ENCODE measurements around the gene SLU7. TPM values are rescaled to one million over a fixed set of nuclear protein-coding genes. Genes with fewer than 3 reads are reported as not detected.
A peak's percentile ranks its signal among the peaks of the same experiment; 100 is the strongest.

Gene SLU7
- polyA plus RNA-seq, 1 donor from 2014 or later: 82.2 TPM

DNA sequence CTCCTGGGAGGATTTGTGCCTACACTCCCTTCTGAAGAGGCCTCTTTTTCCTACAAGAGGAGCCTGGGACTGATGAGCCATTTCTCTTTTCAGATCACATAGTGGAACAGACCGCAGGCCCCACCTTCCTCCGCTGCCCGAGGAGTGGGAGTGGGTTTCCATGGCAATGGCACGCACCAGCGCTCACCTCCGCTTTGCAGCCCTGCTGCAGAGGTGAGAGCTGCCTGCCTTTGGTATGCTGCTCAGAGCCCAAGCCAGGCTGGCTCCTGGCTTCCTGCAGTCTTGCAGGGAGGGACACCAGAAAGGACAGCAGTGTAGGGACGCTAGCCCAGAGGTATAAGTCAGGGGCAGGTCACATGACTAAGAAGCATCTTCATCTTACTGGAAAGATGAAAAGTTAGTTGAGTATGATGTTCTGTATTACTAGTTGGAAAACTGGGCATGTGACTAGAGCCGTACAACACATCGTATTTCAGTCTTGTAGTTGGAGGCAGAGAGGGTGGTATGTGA lies 15.2 kb upstream of the SLU7 start:
- Histone ChIP-seq H3K4me2 (ENCODE audit: low read length) (peak overlapping the region; percentile 28), H3K79me2 (replicated peaks; ENCODE audit: insufficient read depth, low read length) (no peaks in the 10 kb centered on the region), H3K9me2 (ENCODE audit: insufficient read depth, low read length) (no peaks in the 10 kb centered on the region), H3F3A (ENCODE audit: insufficient read depth, low read length, poor library complexity, severe bottlenecking) (no peaks in the 10 kb centered on the region), H3K36me3 (ENCODE audit: insufficient read depth, low read length) (no peaks in the 10 kb centered on the region), H3K27me3 (ENCODE audit: insufficient read depth, low read depth, low read length) (no peaks in the 10 kb centered on the region), H3K9me3 (ENCODE audit: low read length) (no peaks in the 10 kb centered on the region), H3K9ac (ENCODE audit: low read length) (peak overlapping the region; percentile 3), H3K4me3 (ENCODE audit: low read length) (peak overlapping the region; percentile 43), H2AFZ (ENCODE audit: low read depth, low read length) (peak overlapping the region; percentile 28), H3K27ac (ENCODE audit: low read length) (peak overlapping the region; percentile 53), H4K20me1 (ENCODE audit: insufficient read depth) (no peaks in the 10 kb centered on the region)
- TF ChIP-seq POLR2AphosphoS5 (IDR thresholded peaks at IDR 0.05) (peak; percentile 35), EP300 (conservative IDR thresholded peaks at IDR 0.05; ENCODE audit: poor library complexity, severe bottlenecking) (peak; percentile 46), MXI1 (conservative IDR thresholded peaks at IDR 0.05; ENCODE audit: poor library complexity, severe bottlenecking) (no peak), SMC3 (conservative IDR thresholded peaks at IDR 0.05; ENCODE audit: poor library complexity) (no peak), TAF1 (IDR thresholded peaks at IDR 0.05; ENCODE audit: low read depth) (no peak), RAD21 (conservative IDR thresholded peaks at IDR 0.05) (peak; percentile 28), EZH2 (IDR thresholded peaks at IDR 0.05; ENCODE audit: borderline replicate concordance, insufficient read depth, low read length, poor library complexity, severe bottlenecking) (no peak)
- TF ChIP-seq, protein P1, sequence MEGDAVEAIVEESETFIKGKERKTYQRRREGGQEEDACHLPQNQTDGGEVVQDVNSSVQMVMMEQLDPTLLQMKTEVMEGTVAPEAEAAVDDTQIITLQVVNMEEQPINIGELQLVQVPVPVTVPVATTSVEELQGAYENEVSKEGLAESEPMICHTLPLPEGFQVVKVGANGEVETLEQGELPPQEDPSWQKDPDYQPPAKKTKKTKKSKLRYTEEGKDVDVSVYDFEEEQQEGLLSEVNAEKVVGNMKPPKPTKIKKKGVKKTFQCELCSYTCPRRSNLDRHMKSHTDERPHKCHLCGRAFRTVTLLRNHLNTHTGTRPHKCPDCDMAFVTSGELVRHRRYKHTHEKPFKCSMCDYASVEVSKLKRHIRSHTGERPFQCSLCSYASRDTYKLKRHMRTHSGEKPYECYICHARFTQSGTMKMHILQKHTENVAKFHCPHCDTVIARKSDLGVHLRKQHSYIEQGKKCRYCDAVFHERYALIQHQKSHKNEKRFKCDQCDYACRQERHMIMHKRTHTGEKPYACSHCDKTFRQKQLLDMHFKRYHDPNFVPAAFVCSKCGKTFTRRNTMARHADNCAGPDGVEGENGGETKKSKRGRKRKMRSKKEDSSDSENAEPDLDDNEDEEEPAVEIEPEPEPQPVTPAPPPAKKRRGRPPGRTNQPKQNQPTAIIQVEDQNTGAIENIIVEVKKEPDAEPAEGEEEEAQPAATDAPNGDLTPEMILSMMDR (IDR thresholded peaks at IDR 0.05; ENCODE audit: poor library complexity, severe bottlenecking): no peak
- TF ChIP-seq, protein P2, sequence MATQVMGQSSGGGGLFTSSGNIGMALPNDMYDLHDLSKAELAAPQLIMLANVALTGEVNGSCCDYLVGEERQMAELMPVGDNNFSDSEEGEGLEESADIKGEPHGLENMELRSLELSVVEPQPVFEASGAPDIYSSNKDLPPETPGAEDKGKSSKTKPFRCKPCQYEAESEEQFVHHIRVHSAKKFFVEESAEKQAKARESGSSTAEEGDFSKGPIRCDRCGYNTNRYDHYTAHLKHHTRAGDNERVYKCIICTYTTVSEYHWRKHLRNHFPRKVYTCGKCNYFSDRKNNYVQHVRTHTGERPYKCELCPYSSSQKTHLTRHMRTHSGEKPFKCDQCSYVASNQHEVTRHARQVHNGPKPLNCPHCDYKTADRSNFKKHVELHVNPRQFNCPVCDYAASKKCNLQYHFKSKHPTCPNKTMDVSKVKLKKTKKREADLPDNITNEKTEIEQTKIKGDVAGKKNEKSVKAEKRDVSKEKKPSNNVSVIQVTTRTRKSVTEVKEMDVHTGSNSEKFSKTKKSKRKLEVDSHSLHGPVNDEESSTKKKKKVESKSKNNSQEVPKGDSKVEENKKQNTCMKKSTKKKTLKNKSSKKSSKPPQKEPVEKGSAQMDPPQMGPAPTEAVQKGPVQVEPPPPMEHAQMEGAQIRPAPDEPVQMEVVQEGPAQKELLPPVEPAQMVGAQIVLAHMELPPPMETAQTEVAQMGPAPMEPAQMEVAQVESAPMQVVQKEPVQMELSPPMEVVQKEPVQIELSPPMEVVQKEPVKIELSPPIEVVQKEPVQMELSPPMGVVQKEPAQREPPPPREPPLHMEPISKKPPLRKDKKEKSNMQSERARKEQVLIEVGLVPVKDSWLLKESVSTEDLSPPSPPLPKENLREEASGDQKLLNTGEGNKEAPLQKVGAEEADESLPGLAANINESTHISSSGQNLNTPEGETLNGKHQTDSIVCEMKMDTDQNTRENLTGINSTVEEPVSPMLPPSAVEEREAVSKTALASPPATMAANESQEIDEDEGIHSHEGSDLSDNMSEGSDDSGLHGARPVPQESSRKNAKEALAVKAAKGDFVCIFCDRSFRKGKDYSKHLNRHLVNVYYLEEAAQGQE (IDR thresholded peaks at IDR 0.05; ENCODE audit: borderline replicate concordance): peak; percentile 28

DNA sequence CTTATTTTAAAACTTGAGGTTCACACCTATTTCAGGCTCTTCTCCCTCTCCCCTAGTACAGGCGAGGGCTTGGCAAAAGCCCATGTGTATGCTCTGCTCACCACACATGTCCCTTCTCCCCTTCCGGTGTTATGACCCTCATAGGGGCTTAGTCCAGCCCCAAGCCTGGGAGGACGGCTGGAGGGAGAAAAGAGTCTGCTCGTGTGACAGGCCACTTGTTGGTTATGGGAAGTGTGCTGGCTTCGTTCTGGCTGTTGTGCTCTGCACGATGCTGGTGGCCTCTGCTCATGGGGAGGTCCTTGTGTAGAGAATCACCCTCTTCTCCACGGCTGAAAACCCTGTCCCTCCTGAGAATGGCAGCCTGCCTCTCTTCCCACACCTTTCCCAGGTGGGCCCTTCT lies 13.9 kb upstream of the SLU7 start:
- no peak overlapping the region for H2AFZ ChIP-seq (ENCODE audit: low read depth, low read length)
- no peaks in the 10 kb centered on the region for H3K9me3 ChIP-seq (ENCODE audit: low read length)
- no peaks in the 10 kb centered on the region for H3K27me3 ChIP-seq (ENCODE audit: insufficient read depth, low read depth, low read length)
- H3K27ac ChIP-seq (ENCODE audit: low read length): no peak overlapping the region
- no peak for TF ChIP-seq POLR2AphosphoS5 (IDR thresholded peaks at IDR 0.05)
- TF ChIP-seq RAD21 (conservative IDR thresholded peaks at IDR 0.05): no peak
- TF ChIP-seq EP300 (conservative IDR thresholded peaks at IDR 0.05; ENCODE audit: poor library complexity, severe bottlenecking): no peak
- TF ChIP-seq, protein P1 (IDR thresholded peaks at IDR 0.05; ENCODE audit: poor library complexity, severe bottlenecking): no peak
- TF ChIP-seq SMC3 (conservative IDR thresholded peaks at IDR 0.05; ENCODE audit: poor library complexity): no peak
- TF ChIP-seq MXI1 (conservative IDR thresholded peaks at IDR 0.05; ENCODE audit: poor library complexity, severe bottlenecking): no peak
- TF ChIP-seq, protein P2 (IDR thresholded peaks at IDR 0.05; ENCODE audit: borderline replicate concordance): no peak
- TF ChIP-seq EZH2 (IDR thresholded peaks at IDR 0.05; ENCODE audit: borderline replicate concordance, insufficient read depth, low read length, poor library complexity, severe bottlenecking): no peak
- no peak for TF ChIP-seq TAF1 (IDR thresholded peaks at IDR 0.05; ENCODE audit: low read depth)
- H3K4me2 ChIP-seq (ENCODE audit: low read length): no peak overlapping the region
- H3K79me2 ChIP-seq (replicated peaks; ENCODE audit: insufficient read depth, low read length): no peaks in the 10 kb centered on the region
- no peaks in the 10 kb centered on the region for H3F3A ChIP-seq (ENCODE audit: insufficient read depth, low read length, poor library complexity, severe bottlenecking)
- H3K4me3 ChIP-seq (ENCODE audit: low read length): no peak overlapping the region
- no peaks in the 10 kb centered on the region for H3K36me3 ChIP-seq (ENCODE audit: insufficient read depth, low read length)
- no peaks in the 10 kb centered on the region for H3K9me2 ChIP-seq (ENCODE audit: insufficient read depth, low read length)
- H3K9ac ChIP-seq (ENCODE audit: low read length): no peak overlapping the region
- no peaks in the 10 kb centered on the region for H4K20me1 ChIP-seq (ENCODE audit: insufficient read depth)
